GM12878 (cell line): ENCODE measurements around the gene STK32A. TPM values are rescaled to one million over a fixed set of nuclear protein-coding genes. Genes with fewer than 3 reads are reported as not detected.

Source experiments
- ATAC-seq: fragments of 200-7000 bp; cut with Tn5 transposase; 3 replicates; pipeline ENCODE4 v1.9.1; 2020; ENCODE audit warnings: mild to moderate bottlenecking, moderate library complexity
- BruUV-seq: library from RNA; stranded (reverse); fragments of 400-500 nt; replicated peaks from 2 replicates; lab custom pipeline; 2021; lab: Mats Ljungman, UMichigan
- CTCF ChIA-PET: fragments of 300-600 bp; sonication (Branson Sonifier 250); formaldehyde crosslinking; extraction: SDS; loops from one replicate; lab custom pipeline; 2021; ENCODE audit warnings: inconsistent platforms; lab: Yijun Ruan, JAX
- POLR2A ChIA-PET: fragments of 350-600 bp; formaldehyde crosslinking; extraction: SDS; loops from one replicate; lab custom pipeline; 2021; ENCODE audit warnings: inconsistent platforms; lab: Charles Lee
- RAD21 ChIA-PET: fragments of 300-600 bp; sonication (Branson Sonifier 250); formaldehyde crosslinking; loops from one replicate; lab custom pipeline; 2023; ENCODE audit warnings: antibody characterized with exemption; ENCODE audit not compliant: unreplicated experiment; lab: Charles Lee
- SMC1A ChIA-PET: fragments of 300-600 bp; sonication (Branson Sonifier 250); formaldehyde crosslinking; loops from one replicate; lab custom pipeline; 2023; ENCODE audit not compliant: unreplicated experiment, uncharacterized antibody; lab: Charles Lee
- DNase-seq: peaks from one replicate; pipeline ENCODE4 v3.0.0-alpha.2; 2011; ENCODE audit warnings: low read depth, low spot score
- FAIRE-seq: peaks from 3 replicates; lab custom pipeline; 2011; peaks lifted over from hg19 to GRCh38; lab: Jason Lieb, UNC
- H2AFZ ChIP-seq: 2 replicates; pipeline ENCODE4 v1.6.0; 2011; ENCODE audit warnings: low read depth, low read length, control low read depth; ENCODE audit not compliant: control insufficient read depth
- H3K27ac ChIP-seq: 2 replicates; pipeline ENCODE4 v1.5.1; 2011; ENCODE audit warnings: control low read depth; ENCODE audit not compliant: control insufficient read depth, insufficient read depth
- H3K27me3 ChIP-seq, 2 experiments: replicated peaks in 1 of 2; 2 replicates each; pipeline versions ENCODE4 v1.6.0 to v1.6.1; 2011; ENCODE audit warnings: low read length in 1 of 2; ENCODE audit not compliant: control insufficient read depth in 2 of 2, insufficient read depth in 2 of 2
- H3K36me3 ChIP-seq, 2 experiments: 2 replicates each; pipeline ENCODE4 v1.5.1; 2011; ENCODE audit warnings: low read length in 1 of 2; ENCODE audit not compliant: control insufficient read depth in 2 of 2, insufficient read depth in 2 of 2
- H3K4me1 ChIP-seq: 2 replicates; pipeline ENCODE4 v1.6.1; 2011; ENCODE audit warnings: mild to moderate bottlenecking, low read length, moderate library complexity, mixed read lengths; ENCODE audit not compliant: control insufficient read depth, insufficient read depth
- H3K4me2 ChIP-seq: 2 replicates; pipeline ENCODE4 v1.6.0; 2011; ENCODE audit warnings: control low read depth; ENCODE audit not compliant: control insufficient read depth, insufficient read depth
- H3K4me3 ChIP-seq: fragments of 200-600 bp; sonication (generic); 2 replicates; pipeline ENCODE4 v1.5.1; 2016
- H3K79me2 ChIP-seq: 2 replicates; pipeline ENCODE4 v1.6.0; 2011; ENCODE audit warnings: low read length; ENCODE audit not compliant: control insufficient read depth, insufficient read depth
- H3K9ac ChIP-seq: 2 replicates; pipeline ENCODE4 v1.8.0; 2011; ENCODE audit warnings: low read length, control low read depth, mixed read lengths; ENCODE audit not compliant: control insufficient read depth, insufficient read depth
- H3K9me3 ChIP-seq: replicated peaks from 3 replicates; pipeline ENCODE4 v1.5.1; 2011; ENCODE audit warnings: mild to moderate bottlenecking, low read length; ENCODE audit not compliant: control insufficient read depth, insufficient read depth
- H4K20me1 ChIP-seq: 2 replicates; pipeline ENCODE4 v1.6.0; 2011; ENCODE audit not compliant: control insufficient read depth, insufficient read depth
- BMI1 ChIP-seq: fragments of 450-650 bp; IDR thresholded peaks from 2 replicates; pipeline ENCODE4 v1.6.1; 2016; ENCODE audit warnings: mild to moderate bottlenecking, moderate library complexity, borderline replicate concordance
- CTCF ChIP-seq, 3 experiments: IDR thresholded peaks in 2 of 3; conservative IDR thresholded peaks in 1 of 3; 2 replicates each; pipeline ENCODE4 v1.5.1; 2011; ENCODE audit warnings: low read depth in 3 of 3, low read length in 3 of 3, mild to moderate bottlenecking in 3 of 3, control low read depth in 2 of 3, moderate library complexity in 2 of 3, inconsistent platforms in 1 of 3, mixed read lengths in 1 of 3; ENCODE audit not compliant: control insufficient read depth in 2 of 3, insufficient read depth in 1 of 3; ENCODE audit errors: extremely low read depth in 1 of 3
- EGR1 ChIP-seq, 2 experiments: IDR thresholded peaks; 1 replicate in 1 of 2; 2 replicates in 1 of 2; pipeline ENCODE4 v1.6.1; 2011 to 2012; ENCODE audit warnings: low read depth in 2 of 2, low read length in 2 of 2, borderline replicate concordance in 1 of 2, mild to moderate bottlenecking in 1 of 2, moderate library complexity in 1 of 2
- JUND ChIP-seq: IDR thresholded peaks from 2 replicates; pipeline ENCODE4 v1.6.1; 2012; ENCODE audit warnings: low read depth, mild to moderate bottlenecking, low read length, improper control_type of control experiment, moderate library complexity
- MAX ChIP-seq: IDR thresholded peaks from 2 replicates; pipeline ENCODE4 v1.6.1; 2012; ENCODE audit warnings: low read depth, low read length, improper control_type of control experiment
- NBN ChIP-seq: fragments of 450-650 bp; IDR thresholded peaks from 2 replicates; pipeline ENCODE4 v1.6.1; 2016
- PAX5 ChIP-seq: IDR thresholded peaks from 2 replicates; pipeline ENCODE4 v1.6.1; 2011; ENCODE audit warnings: low read depth, low read length, borderline replicate concordance
- TCF7 ChIP-seq: IDR thresholded peaks from 2 replicates; pipeline ENCODE4 v1.6.1; 2014; ENCODE audit warnings: antibody characterized with exemption, borderline replicate concordance
- ZSCAN29 ChIP-seq: fragments of 450-650 bp; IDR thresholded peaks from 2 replicates; pipeline ENCODE4 v1.6.1; 2017; ENCODE audit warnings: mild to moderate bottlenecking, moderate library complexity
- WGBS: methylation state at CpG from one replicate; pipeline ENCODE4 v1.1.6; 2016; ENCODE audit warnings: low lambda C conversion rate; ENCODE audit not compliant: insufficient replicate concordance, insufficient coverage; ENCODE audit errors: missing lambda C conversion rate; 5-methylcytosine and 5-hydroxymethylcytosine counted together
- in situ Hi-C: fragments of 300-500 bp; cut with MboI; formaldehyde crosslinking; loops from 9 replicates; pipeline ENCODE4 v1.14.3; 2018; ENCODE audit warnings: mixed read lengths
- intact Hi-C: fragments of 100-400 bp; cut with micrococcal nuclease; formaldehyde crosslinking; loops from one replicate; pipeline ENCODE4 v1.14.2; 2022; ENCODE audit not compliant: unreplicated experiment
- polyA plus RNA-seq, 11 experiments: library from polyadenylated mRNA; depleted of rRNA in 4 of 11; unstranded in 6 of 11; stranded (reverse) in 5 of 11; fragments of >200 nt; fragmentation: Nextera tagmentation in 4 of 11; fragmentation: Illumina TruSeq in 1 of 11; extraction: Ambion mirVana in 4 of 11; extraction: Trizol in 1 of 11; gene quantifications; 1 replicate in 1 of 11; 2 replicates in 10 of 11; pipeline versions ENCODE4 v1.2.1 to v1.2.3, GENCODE V29; 2011 to 2016; ENCODE audit warnings: inconsistent platforms in 2 of 11, missing spikeins in 2 of 11, low read depth in 1 of 11
- total RNA-seq, 4 experiments: library from RNA; depleted of rRNA in 3 of 4; stranded (reverse); fragments of >200 nt in 3 of 4; fragmentation: Illumina TruSeq in 1 of 4; extraction: Trizol in 1 of 4; gene quantifications; 2 replicates each; pipeline versions ENCODE4 v1.2.1 to v1.2.3, GENCODE V29; 2013 to 2021

STK32A gene
- total and polyA plus RNA-seq, 10 of the 15 experiments (the other 5 are each of a cell fraction or from before 2014, with no cell fraction given) = under 0.01 to 0.10 TPM; not detected in 8

- Histone ChIP-seq H3K36me3 (no peaks in the 10 kb centered on the region), H3K4me1 (no peaks in the 10 kb centered on the region), H2AFZ (no peak overlapping the region), H3K4me2 (no peak overlapping the region), H3K79me2 (no peaks in the 10 kb centered on the region), H3K27ac (no peak overlapping the region), H3K27me3 (no peaks in the 10 kb centered on the region), H3K9me3 (no peaks in the 10 kb centered on the region), H3K9ac (no peak overlapping the region), H4K20me1 (no peaks in the 10 kb centered on the region), H3K4me3 (no peak overlapping the region)
- SMC1A ChIA-PET = no interaction called here
- peak; percentile 48 for ATAC-seq
- BruUV-seq = no TSS peak
- in situ Hi-C loops = no loop called here
- CTCF ChIA-PET = interaction anchor here (0.8 to 2.4 kb wide), 3 partner anchors 11 to 150 kb away, joined by 3 to 6 read pairs (median 4); no protein-coding TSS in a partner anchor
- intact Hi-C loops = no loop called here
- POLR2A ChIA-PET = no interaction called here
- WGBS = 25% methylated on average over 4 of the region's 4 CpGs
- TF ChIP-seq EGR1 (IDR thresholded peaks at IDR 0.05; ENCODE audit: borderline replicate concordance in 1 of 2, low read depth in 2 of 2, low read length in 2 of 2) = no peak
- TF ChIP-seq PAX5 = no peak
- no peak for TF ChIP-seq TCF7
- TF ChIP-seq NBN = no peak
- TF ChIP-seq BMI1 = no peak
- 0 out of 6 replicates have a peak, but pooled peaks of 1 of the 3 experiments have one; percentile 29 for TF ChIP-seq CTCF (IDR thresholded peaks at IDR 0.05 in 2 of 3, conservative IDR thresholded peaks at IDR 0.05 in 1 of 3; ENCODE audit: control insufficient read depth in 2 of 3, extremely low read depth in 1 of 3, insufficient read depth in 1 of 3, low read depth in 3 of 3, low read length in 3 of 3)
- no peak for TF ChIP-seq MAX
- TF ChIP-seq JUND = no peak
- no peak for TF ChIP-seq ZSCAN29
- RAD21 ChIA-PET = no interaction called here
- FAIRE-seq = no peak
- no peak for DNase-seq
Measured at GRCh38 chr5:147339313-147339712, 104.5 kb downstream of the STK32A start.
